Keratinocyte (primary cell): ENCODE results near the gene DISP1. TPM values are rescaled to one million over a fixed set of nuclear protein-coding genes. Genes with fewer than 3 reads are reported as not detected.

Source experiments
- DNase-seq: peaks from one replicate; pipeline ENCODE4 v3.0.0-alpha.2; 2011; ENCODE audit warnings: low read depth, missing footprints, low spot score
- FAIRE-seq: peaks from 2 replicates; lab custom pipeline; 2011; peaks lifted over from hg19 to GRCh38; lab: Jason Lieb, UNC
- H2AFZ ChIP-seq: 2 replicates; pipeline ENCODE4 v1.6.0; 2012; ENCODE audit warnings: low read length, control low read depth, inconsistent platforms; ENCODE audit not compliant: control insufficient read depth
- H3K27ac ChIP-seq: 2 replicates; pipeline ENCODE4 v1.5.1; 2011; ENCODE audit warnings: low read length; ENCODE audit not compliant: control insufficient read depth, insufficient read depth
- H3K27me3 ChIP-seq: 3 replicates; pipeline ENCODE4 v1.6.0; 2011; ENCODE audit warnings: low read length; ENCODE audit not compliant: control insufficient read depth, insufficient read depth; ENCODE audit errors: extremely low read depth
- H3K36me3 ChIP-seq, 2 experiments: 2 replicates in 1 of 2; 3 replicates in 1 of 2; pipeline ENCODE4 v1.5.1; 2011; ENCODE audit warnings: low read length in 2 of 2, mild to moderate bottlenecking in 1 of 2; ENCODE audit not compliant: control insufficient read depth in 2 of 2, insufficient read depth in 2 of 2; ENCODE audit errors: extremely low read depth in 1 of 2
- H3K4me1 ChIP-seq: 3 replicates; pipeline ENCODE4 v1.5.1; 2011; ENCODE audit warnings: low read length; ENCODE audit not compliant: control insufficient read depth, insufficient read depth; ENCODE audit errors: extremely low read depth
- H3K4me2 ChIP-seq: 3 replicates; pipeline ENCODE4 v1.6.0; 2011; ENCODE audit warnings: low read depth, low read length; ENCODE audit not compliant: control insufficient read depth, insufficient read depth; ENCODE audit errors: extremely low read depth
- H3K4me3 ChIP-seq, 3 experiments: fragments of 200-600 bp in 1 of 3; sonication (generic) in 1 of 3; 2 replicates in 2 of 3; 3 replicates in 1 of 3; pipeline ENCODE4 v1.5.1; 2011 to 2016; ENCODE audit warnings: low read length in 3 of 3, mild to moderate bottlenecking in 3 of 3, control low read depth in 2 of 3, inconsistent platforms in 1 of 3, low read depth in 1 of 3, mixed read lengths in 1 of 3, mixed run types in 1 of 3, moderate library complexity in 1 of 3; ENCODE audit not compliant: control insufficient read depth in 2 of 3, insufficient read depth in 2 of 3; ENCODE audit errors: extremely low read depth in 1 of 3
- H3K79me2 ChIP-seq: 2 replicates; pipeline ENCODE4 v1.6.0; 2012; ENCODE audit warnings: low read length; ENCODE audit not compliant: control insufficient read depth, insufficient read depth
- H3K9ac ChIP-seq: 3 replicates; pipeline ENCODE4 v1.6.0; 2011; ENCODE audit warnings: low read length; ENCODE audit not compliant: control insufficient read depth, insufficient read depth; ENCODE audit errors: extremely low read depth
- H3K9me1 ChIP-seq: 3 replicates; pipeline ENCODE4 v1.6.0; 2011; ENCODE audit warnings: low read length; ENCODE audit not compliant: control insufficient read depth, insufficient read depth; ENCODE audit errors: extremely low read depth
- H3K9me3 ChIP-seq: 2 replicates; pipeline ENCODE4 v1.5.1; 2012; ENCODE audit warnings: low read depth, low read length; ENCODE audit not compliant: control insufficient read depth
- H4K20me1 ChIP-seq: 3 replicates; pipeline ENCODE4 v1.6.0; 2011; ENCODE audit warnings: low read length; ENCODE audit not compliant: control insufficient read depth, insufficient read depth; ENCODE audit errors: extremely low read depth
- EZH2 ChIP-seq: IDR thresholded peaks from one replicate; pipeline ENCODE4 v1.6.1; 2012; ENCODE audit warnings: inconsistent platforms, mild to moderate bottlenecking, low read length, moderate library complexity
- dilution Hi-C: fragments of 300-500 bp; cut with MboI; formaldehyde crosslinking; loops from one replicate; pipeline ENCODE4 v1.7.0; 2020; ENCODE audit warnings: low sequenced_read_pairs; ENCODE audit not compliant: extremely low pct_ligation_motif_present
- polyA plus RNA-seq, 5 experiments: library from polyadenylated mRNA; depleted of rRNA in 3 of 5; stranded (reverse) in 3 of 5; stranded (forward) in 1 of 5; unstranded in 1 of 5; fragments of >200 nt; gene quantifications; 1 replicate in 1 of 5; 2 replicates in 3 of 5; 3 replicates in 1 of 5; pipeline versions ENCODE4 v1.2.1 to v1.2.3, GENCODE V29; 2011 to 2012; ENCODE audit warnings: missing spikeins in 2 of 5, low read depth in 1 of 5, low replicate concordance in 1 of 5
- TF ChIP-seq, protein P1 (sequence below), 3 experiments: IDR thresholded peaks in 1 of 3; conservative IDR thresholded peaks in 1 of 3; optimal IDR thresholded peaks in 1 of 3; 2 replicates in 2 of 3; 3 replicates in 1 of 3; pipeline versions ENCODE3 to v1.5.1; 2011; ENCODE audit warnings: low read length in 3 of 3, mild to moderate bottlenecking in 3 of 3, moderate library complexity in 2 of 3, control low read depth in 1 of 3, inconsistent platforms in 1 of 3; ENCODE audit not compliant: insufficient read depth in 2 of 3; ENCODE audit errors: extremely low read depth in 1 of 3

DISP1 gene
- polyA plus RNA-seq, 1 donor (not counting 4 experiments of a cell fraction or from before 2014, with no cell fraction given) = 1.3 TPM

DNA sequence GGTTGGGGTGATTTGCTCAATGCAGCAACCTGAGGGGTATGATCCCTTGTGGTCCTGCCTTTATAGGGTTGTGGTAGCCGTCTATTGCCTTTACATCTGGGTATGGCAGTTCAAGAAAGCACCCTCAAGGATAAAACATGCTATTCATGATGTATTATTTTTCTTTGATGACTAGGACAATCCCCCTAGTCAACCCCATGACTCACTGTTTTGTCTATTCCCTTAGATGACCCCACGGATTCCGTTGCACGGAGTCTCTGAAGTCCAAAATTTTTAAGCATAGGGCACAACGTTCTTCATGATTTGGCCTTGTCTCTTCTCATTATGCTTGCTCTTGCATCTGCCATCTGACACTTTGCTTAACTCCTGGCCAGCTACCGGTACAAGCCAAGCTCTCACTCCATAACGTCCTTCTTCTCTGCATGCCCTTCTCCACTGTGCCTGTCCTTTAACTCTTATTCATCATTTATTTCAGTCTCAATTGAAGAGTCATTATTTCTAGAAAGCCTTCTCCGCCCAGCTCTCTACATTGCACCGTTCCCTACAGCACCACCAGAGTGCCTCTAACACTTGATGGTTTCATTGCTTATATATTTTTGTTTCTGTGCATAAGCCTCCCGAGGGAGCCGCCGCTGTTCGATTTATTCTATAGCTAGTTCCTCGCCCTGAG lies 838 bp upstream of the DISP1 start:
- Histone ChIP-seq H3K36me3 (no peaks in the 10 kb centered on the region), H4K20me1 (no peaks in the 10 kb centered on the region), H3K79me2 (no peaks in the 10 kb centered on the region), H3K9me1 (no peaks in the 10 kb centered on the region), H3K4me2 (peak overlapping the region; percentile 98), H3K9me3 (no peaks in the 10 kb centered on the region), H3K4me3 (peak overlapping the region in 1 of 3 experiments; percentile 88), H3K4me1 (peaks cover 25% of the 10 kb centered on the region), H2AFZ (peak overlapping the region; percentile 96), H3K27ac (no peak overlapping the region), H3K27me3 (no peaks in the 10 kb centered on the region), H3K9ac (no peak overlapping the region)
- dilution Hi-C loops = no loop called here
- FAIRE-seq (no peak), DNase-seq (no peak)
- TF ChIP-seq, protein P1, sequence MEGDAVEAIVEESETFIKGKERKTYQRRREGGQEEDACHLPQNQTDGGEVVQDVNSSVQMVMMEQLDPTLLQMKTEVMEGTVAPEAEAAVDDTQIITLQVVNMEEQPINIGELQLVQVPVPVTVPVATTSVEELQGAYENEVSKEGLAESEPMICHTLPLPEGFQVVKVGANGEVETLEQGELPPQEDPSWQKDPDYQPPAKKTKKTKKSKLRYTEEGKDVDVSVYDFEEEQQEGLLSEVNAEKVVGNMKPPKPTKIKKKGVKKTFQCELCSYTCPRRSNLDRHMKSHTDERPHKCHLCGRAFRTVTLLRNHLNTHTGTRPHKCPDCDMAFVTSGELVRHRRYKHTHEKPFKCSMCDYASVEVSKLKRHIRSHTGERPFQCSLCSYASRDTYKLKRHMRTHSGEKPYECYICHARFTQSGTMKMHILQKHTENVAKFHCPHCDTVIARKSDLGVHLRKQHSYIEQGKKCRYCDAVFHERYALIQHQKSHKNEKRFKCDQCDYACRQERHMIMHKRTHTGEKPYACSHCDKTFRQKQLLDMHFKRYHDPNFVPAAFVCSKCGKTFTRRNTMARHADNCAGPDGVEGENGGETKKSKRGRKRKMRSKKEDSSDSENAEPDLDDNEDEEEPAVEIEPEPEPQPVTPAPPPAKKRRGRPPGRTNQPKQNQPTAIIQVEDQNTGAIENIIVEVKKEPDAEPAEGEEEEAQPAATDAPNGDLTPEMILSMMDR (optimal IDR thresholded peaks at IDR 0.05 in 1 of 3, IDR thresholded peaks at IDR 0.05 in 1 of 3, conservative IDR thresholded peaks at IDR 0.05 in 1 of 3; ENCODE audit: extremely low read depth in 1 of 3, insufficient read depth in 2 of 3, low read length in 3 of 3) = no peak
- TF ChIP-seq EZH2 = no peak

DNA sequence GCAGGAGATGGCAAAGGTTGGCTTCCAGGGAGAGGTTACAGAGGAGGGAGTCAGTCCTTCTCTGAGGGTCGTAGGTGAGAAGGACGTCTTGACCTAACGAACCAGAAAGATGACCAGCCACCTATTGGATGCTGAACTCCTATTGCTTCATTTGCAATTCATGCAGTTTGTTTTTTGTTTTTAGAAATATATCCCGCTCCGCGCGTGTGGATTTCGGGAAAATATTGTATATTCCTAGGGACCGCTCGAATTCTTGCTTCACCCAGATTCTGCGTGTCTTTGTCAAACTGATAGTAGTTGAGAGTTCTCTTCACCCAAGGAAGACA lies 564 bp downstream of the DISP1 start:
- peaks cover 30% of the 10 kb centered on the region for H3K4me1 ChIP-seq
- DNase-seq = no peak
- H3K9me1 ChIP-seq = no peaks in the 10 kb centered on the region
- H4K20me1 ChIP-seq = no peaks in the 10 kb centered on the region
- TF ChIP-seq, protein P1 (optimal IDR thresholded peaks at IDR 0.05 in 1 of 3, IDR thresholded peaks at IDR 0.05 in 1 of 3, conservative IDR thresholded peaks at IDR 0.05 in 1 of 3; ENCODE audit: extremely low read depth in 1 of 3, insufficient read depth in 2 of 3, low read length in 3 of 3) = no peak
- TF ChIP-seq EZH2 = no peak
- no peaks in the 10 kb centered on the region for H3K9me3 ChIP-seq
- H3K36me3 ChIP-seq = no peaks in the 10 kb centered on the region
- peak overlapping the region; percentile 62 for H3K27ac ChIP-seq
- no peaks in the 10 kb centered on the region for H3K27me3 ChIP-seq
- peak; percentile 76 for FAIRE-seq
- H3K79me2 ChIP-seq = no peaks in the 10 kb centered on the region
- H3K9ac ChIP-seq = peak overlapping the region; percentile 83
- peak overlapping the region; percentile 98 for H3K4me2 ChIP-seq
- H3K4me3 ChIP-seq = peak overlapping the region; percentile 68 to 91 (median 88)
- peak overlapping the region; percentile 99 for H2AFZ ChIP-seq
- dilution Hi-C loops = no loop called here
